ENCODE results near the gene ESPL1.

The ESPL1 gene

GRCh38 chr12:53336181-53336681, 68.1 kb downstream of the ESPL1 start, which contains the start of gene SP7:
Gene SP7 (minus strand): TSS chr12:53336354. CDS start chr12:53335646, 708 bp downstream.
- DNase-seq (ENCODE audit: low read depth in 2 of 2), result no peak

GRCh38 chr12:53338017-53338416, 69.9 kb downstream of the ESPL1 start:
- no peak for DNase-seq (ENCODE audit: low read depth in 2 of 2)

- no peak for DNase-seq (ENCODE audit: low read depth in 2 of 2)
These were observed 70.8 kb downstream of the ESPL1 start for GRCh38 chr12:53338916-53339315.

GRCh38 chr12:53340398-53340797, 72.3 kb downstream of the ESPL1 start:
- no peak for DNase-seq (ENCODE audit: low read depth in 2 of 2)
